GM12873 (cell line): ENCODE results near the gene ECM1.

ENCODE experiments used
- TF ChIP-seq, protein P1 (sequence below): IDR thresholded peaks from 2 replicates; pipeline ENCODE4 v1.5.1; 2012; ENCODE audit warnings: low read depth, mild to moderate bottlenecking, moderate library complexity, low read length, control low read depth; ENCODE audit not compliant: insufficient read depth; ENCODE audit errors: missing control alignments

Gene ECM1

DNA sequence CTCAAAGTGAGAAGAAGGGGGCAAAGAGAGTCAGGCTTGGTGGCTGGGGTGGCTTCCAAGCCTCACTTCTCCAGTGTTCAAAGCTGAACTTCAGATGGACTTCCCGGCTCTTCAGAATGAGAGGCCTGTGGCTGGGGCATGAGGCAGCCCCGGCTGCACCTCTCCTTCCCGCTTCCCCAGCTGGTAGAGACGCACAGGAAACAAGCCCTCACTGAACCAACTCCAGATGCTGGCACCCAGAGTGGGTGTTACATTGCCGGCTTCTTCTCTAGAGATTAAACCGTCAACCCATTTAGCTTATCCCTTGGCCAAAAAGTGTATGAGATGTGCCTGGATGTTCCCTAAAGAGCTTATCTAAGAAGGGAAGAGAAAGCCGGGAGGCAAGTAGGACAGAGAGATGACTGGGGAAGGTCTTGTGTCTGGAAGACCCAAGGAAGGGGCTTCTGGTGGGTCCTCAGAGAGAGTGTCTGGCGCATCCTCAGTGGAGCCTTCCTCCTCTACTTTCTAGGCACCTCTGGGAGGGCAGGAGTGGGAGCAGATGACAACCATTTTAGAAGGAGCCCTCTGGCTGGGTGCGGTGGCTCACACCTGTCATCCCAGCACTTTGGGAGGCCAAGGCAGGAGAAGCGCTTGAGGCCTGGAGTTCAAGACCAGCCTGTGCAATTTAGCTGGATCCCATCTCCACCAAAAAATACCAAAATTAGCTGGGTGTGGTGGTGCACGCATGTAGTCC, 43.3 kb downstream of the ECM1 start:
- TF ChIP-seq, protein P1, sequence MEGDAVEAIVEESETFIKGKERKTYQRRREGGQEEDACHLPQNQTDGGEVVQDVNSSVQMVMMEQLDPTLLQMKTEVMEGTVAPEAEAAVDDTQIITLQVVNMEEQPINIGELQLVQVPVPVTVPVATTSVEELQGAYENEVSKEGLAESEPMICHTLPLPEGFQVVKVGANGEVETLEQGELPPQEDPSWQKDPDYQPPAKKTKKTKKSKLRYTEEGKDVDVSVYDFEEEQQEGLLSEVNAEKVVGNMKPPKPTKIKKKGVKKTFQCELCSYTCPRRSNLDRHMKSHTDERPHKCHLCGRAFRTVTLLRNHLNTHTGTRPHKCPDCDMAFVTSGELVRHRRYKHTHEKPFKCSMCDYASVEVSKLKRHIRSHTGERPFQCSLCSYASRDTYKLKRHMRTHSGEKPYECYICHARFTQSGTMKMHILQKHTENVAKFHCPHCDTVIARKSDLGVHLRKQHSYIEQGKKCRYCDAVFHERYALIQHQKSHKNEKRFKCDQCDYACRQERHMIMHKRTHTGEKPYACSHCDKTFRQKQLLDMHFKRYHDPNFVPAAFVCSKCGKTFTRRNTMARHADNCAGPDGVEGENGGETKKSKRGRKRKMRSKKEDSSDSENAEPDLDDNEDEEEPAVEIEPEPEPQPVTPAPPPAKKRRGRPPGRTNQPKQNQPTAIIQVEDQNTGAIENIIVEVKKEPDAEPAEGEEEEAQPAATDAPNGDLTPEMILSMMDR = no peak

DNA sequence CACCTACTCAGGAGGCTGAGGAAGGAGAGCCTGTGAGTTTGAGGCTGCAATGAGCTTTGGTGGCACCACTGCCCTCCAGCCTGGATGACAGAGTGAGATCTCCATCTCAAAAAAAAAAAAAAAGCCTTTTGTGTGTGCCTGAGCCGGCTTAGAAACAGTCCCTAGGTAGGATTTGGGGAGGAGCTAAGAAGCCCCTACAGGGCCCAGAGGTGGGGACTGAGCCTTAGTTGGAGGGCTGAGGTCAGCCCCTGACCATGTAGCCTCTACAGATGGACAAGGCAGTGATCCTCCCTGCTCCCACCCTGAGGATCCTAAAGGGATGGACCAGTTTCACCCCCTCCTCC, 43.8 kb downstream of the ECM1 start:
- TF ChIP-seq, protein P1 = no peak

DNA sequence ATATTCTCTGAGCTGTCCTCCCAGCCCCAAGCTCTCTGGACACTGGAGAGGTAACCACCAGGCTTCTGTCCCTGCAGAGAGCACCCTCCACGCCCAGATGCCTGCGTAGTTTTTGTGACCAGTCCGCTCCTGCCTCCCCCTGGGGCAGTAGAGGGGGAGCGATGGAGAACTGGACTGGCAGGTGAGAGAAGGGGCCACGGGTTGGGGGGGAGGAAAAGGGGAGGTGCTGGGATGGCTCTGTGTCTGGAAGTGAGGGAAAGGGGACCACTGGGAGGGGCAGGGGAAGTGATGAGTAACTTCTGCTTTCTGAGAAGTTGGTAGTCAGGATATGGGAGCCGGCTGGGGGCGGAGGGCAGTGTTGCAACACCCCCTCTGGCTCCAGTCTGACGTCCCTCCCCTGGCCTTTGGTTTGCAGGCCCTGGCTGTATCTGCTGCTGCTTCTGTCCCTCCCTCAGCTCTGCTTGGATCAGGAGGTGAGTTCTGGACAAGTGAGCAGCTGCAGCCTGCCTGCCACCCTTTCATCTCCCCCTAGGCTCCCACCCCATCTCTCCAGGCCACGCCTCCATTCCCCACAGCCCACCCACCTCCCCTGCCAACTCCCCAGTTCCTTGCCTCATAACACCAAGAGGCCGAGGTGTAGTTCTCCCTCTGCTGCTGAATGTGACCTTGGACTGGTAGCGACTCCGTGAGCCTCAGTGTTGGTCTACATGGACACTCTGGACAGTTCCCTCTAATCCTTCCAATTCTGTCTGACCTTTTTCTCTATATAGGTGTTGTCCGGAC, 44.4 kb downstream of the ECM1 start:
- TF ChIP-seq, protein P1 = no peak

DNA sequence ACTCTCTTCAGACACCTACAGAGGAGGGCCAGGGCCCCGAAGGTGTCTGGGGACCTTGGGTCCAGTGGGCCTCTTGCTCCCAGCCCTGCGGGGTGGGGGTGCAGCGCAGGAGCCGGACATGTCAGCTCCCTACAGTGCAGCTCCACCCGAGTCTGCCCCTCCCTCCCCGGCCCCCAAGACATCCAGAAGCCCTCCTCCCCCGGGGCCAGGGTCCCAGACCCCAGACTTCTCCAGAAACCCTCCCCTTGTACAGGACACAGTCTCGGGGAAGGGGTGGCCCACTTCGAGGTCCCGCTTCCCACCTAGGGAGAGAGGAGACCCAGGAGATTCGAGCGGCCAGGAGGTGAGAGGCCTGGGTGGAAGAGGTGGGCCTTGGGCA, 45.0 kb downstream of the ECM1 start:
- TF ChIP-seq, protein P1 = no peak

DNA sequence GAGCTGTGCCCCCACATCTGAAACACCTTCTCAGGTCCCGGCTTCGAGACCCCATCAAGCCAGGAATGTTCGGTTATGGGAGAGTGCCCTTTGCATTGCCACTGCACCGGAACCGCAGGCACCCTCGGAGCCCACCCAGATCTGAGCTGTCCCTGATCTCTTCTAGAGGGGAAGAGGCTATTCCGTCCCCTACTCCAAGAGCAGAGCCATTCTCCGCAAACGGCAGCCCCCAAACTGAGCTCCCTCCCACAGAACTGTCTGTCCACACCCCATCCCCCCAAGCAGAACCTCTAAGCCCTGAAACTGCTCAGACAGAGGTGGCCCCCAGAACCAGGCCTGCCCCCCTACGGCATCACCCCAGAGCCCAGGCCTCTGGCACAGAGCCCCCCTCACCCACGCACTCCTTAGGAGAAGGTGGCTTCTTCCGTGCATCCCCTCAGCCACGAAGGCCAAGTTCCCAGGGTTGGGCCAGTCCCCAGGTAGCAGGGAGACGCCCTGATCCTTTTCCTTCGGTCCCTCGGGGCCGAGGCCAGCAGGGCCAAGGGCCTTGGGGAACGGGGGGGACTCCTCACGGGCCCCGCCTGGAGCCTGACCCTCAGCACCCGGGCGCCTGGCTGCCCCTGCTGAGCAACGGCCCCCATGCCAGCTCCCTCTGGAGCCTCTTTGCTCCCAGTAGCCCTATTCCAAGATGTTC, 45.6 kb downstream of the ECM1 start:
- TF ChIP-seq, protein P1 = no peak

DNA sequence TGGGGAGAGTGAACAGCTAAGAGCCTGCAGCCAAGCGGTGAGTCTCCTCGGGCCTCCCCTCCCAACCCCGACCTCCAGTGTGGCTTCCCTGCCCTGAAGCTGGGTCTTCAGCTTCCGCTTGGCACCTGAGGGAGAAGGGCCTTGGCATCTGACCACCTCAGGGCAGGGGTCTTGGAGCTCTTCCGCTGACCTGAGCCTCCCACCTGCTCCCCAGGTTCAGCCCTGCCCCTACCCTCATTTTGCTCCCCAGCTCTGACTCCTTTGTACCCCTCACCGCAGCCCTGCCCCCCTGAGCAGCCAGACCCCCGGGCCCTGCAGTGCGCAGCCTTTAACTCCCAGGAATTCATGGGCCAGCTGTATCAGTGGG, 46.2 kb downstream of the ECM1 start:
- TF ChIP-seq, protein P1 = no peak

DNA sequence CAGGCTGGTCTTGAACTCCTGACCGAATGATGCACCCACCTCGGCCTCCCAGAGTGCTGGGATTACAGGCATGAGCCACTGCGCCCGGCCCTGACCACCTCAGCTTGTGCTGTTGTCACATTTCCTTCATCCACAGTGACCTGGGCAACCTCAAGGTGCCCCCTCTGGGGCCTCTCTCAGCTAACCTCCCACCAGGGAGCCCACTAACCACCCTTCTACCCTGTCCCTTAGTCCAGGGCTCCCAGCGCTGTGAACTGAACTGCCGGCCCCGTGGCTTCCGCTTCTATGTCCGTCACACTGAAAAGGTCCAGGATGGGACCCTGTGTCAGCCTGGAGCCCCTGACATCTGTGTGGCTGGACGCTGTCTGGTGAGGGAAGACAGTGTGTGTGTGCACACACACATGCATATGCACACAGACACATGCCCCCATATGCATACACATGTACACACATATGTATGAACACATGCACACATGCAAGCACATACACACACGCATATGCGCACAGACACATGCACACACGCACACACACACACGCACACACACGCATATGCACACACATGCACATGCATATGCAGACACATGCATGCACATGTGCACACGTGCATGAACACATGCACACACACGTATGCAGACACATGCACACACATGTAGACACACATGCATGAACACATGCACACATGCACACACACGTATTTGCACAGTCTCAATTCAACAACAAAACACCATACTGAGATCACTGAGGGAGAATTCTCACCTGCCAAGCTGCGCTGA, 47.5 kb downstream of the ECM1 start:
- TF ChIP-seq, protein P1 = no peak
